K562 (cell line): ENCODE measurements around the gene SIRPA. TPM values are rescaled to one million over a fixed set of nuclear protein-coding genes. Genes with fewer than 3 reads are reported as not detected.

ENCODE experiments used
- ATAC-seq: fragments of 200-7000 bp; cut with Tn5 transposase; 3 replicates; pipeline ENCODE4 v1.9.1; 2020; ENCODE audit warnings: moderate library complexity
- BruUV-seq: library from RNA; stranded (reverse); fragments of 400-500 nt; replicated peaks from 2 replicates; lab custom pipeline; 2021; lab: Mats Ljungman, UMichigan
- CTCF ChIA-PET: fragments of 300-600 bp; formaldehyde crosslinking; extraction: SDS; loops from one replicate; lab custom pipeline; 2021; ENCODE audit warnings: low intra/inter-chr PET ratio; lab: Yijun Ruan, JAX
- POLR2A ChIA-PET: fragments of 300-600, 350-650 bp; sonication (Branson Sonifier 250); formaldehyde crosslinking; extraction: SDS; loops from one replicate; lab custom pipeline; 2021; ENCODE audit warnings: antibody characterized with exemption, inconsistent platforms; lab: Yijun Ruan, JAX
- DNase-seq, 4 experiments: peaks; one replicate each; pipeline versions ENCODE4 v3.0.0 to v3.0.0-alpha.2; 2011 to 2018; ENCODE audit warnings: low spot score in 3 of 4, mixed read lengths in 3 of 4; ENCODE audit errors: extremely low read depth in 1 of 4
- FAIRE-seq: peaks from 2 replicates; lab custom pipeline; 2011; peaks lifted over from hg19 to GRCh38; lab: Jason Lieb, UNC
- H2AFZ ChIP-seq: 2 replicates; pipeline ENCODE4 v1.6.0; 2011; ENCODE audit warnings: low read depth, low read length, control low read depth, inconsistent platforms
- H3K27ac ChIP-seq: fragments of 200-600 bp; 3 replicates; pipeline ENCODE4 v1.8.0; 2011; ENCODE audit warnings: low read depth, mild to moderate bottlenecking, control low read depth, inconsistent platforms, low read length, moderate library complexity, mixed read lengths; ENCODE audit errors: extremely low read depth
- H3K27me3 ChIP-seq, 2 experiments: fragments of 300-600 bp in 1 of 2; 2 replicates in 1 of 2; 3 replicates in 1 of 2; pipeline versions ENCODE4 v1.6.0 to v1.8.0; 2011; ENCODE audit warnings: inconsistent platforms in 2 of 2, low read length in 2 of 2, mild to moderate bottlenecking in 1 of 2, mixed read lengths in 1 of 2, moderate library complexity in 1 of 2; ENCODE audit not compliant: control insufficient read depth in 2 of 2, insufficient read depth in 2 of 2
- H3K36me3 ChIP-seq: fragments of 300-600 bp; 3 replicates; pipeline ENCODE4 v1.8.0; 2011; ENCODE audit warnings: mild to moderate bottlenecking, low read length, inconsistent platforms; ENCODE audit not compliant: control insufficient read depth, insufficient read depth
- H3K4me1 ChIP-seq, 2 experiments: fragments of 200-600 bp in 1 of 2; replicated peaks in 1 of 2; 2 replicates in 1 of 2; 3 replicates in 1 of 2; pipeline versions ENCODE4 v1.5.1 to v1.8.0; 2011; ENCODE audit warnings: inconsistent platforms in 2 of 2, low read length in 2 of 2, mild to moderate bottlenecking in 1 of 2, mixed read lengths in 1 of 2, moderate library complexity in 1 of 2; ENCODE audit not compliant: control insufficient read depth in 2 of 2, insufficient read depth in 2 of 2
- H3K4me2 ChIP-seq: 2 replicates; pipeline ENCODE4 v1.6.1; 2011; ENCODE audit warnings: low read length, control low read depth, inconsistent platforms, mixed read lengths; ENCODE audit not compliant: insufficient read depth
- H3K4me3 ChIP-seq: fragments of 200-600 bp; sonication (generic), shearing (Covaris generic); 2 replicates; pipeline ENCODE4 v1.5.1; 2016; ENCODE audit warnings: control low read depth, inconsistent platforms
- H3K79me2 ChIP-seq: fragments of 200-600 bp; 3 replicates; pipeline ENCODE4 v1.8.0; 2011; ENCODE audit warnings: low read length, inconsistent platforms; ENCODE audit not compliant: control insufficient read depth, insufficient read depth
- H3K9ac ChIP-seq, 2 experiments: 2 replicates each; pipeline versions ENCODE4 v1.6.0 to v1.6.1; 2011; ENCODE audit warnings: low read depth in 2 of 2, low read length in 2 of 2, control low read depth in 1 of 2, inconsistent platforms in 1 of 2, mild to moderate bottlenecking in 1 of 2, mixed read lengths in 1 of 2; ENCODE audit not compliant: insufficient read depth in 1 of 2
- H3K9me1 ChIP-seq: one replicate; pipeline ENCODE4 v1.6.0; 2011; ENCODE audit warnings: inconsistent platforms, mild to moderate bottlenecking, low read length, moderate library complexity; ENCODE audit not compliant: control insufficient read depth, insufficient read depth
- H3K9me3 ChIP-seq: replicated peaks from 2 replicates; pipeline ENCODE4 v1.5.1; 2011; ENCODE audit warnings: low read depth, low read length, inconsistent platforms; ENCODE audit not compliant: control insufficient read depth, insufficient read depth
- H4K20me1 ChIP-seq: replicated peaks from 2 replicates; pipeline ENCODE4 v1.6.1; 2011; ENCODE audit warnings: low read length, inconsistent platforms, mixed read lengths; ENCODE audit not compliant: control insufficient read depth, insufficient read depth
- ATF6 ChIP-seq: sonication (generic); formaldehyde crosslinking; IDR thresholded peaks from 2 replicates; pipeline ENCODE4 v1.4.0; 2020; ENCODE audit warnings: mild to moderate bottlenecking, missing genetic modification reagents
- BCLAF1 ChIP-seq, 2 experiments: fragments of 450-650 bp in 1 of 2; IDR thresholded peaks; 2 replicates each; pipeline ENCODE4 v1.6.1; 2011 to 2017; ENCODE audit warnings: low read depth in 2 of 2, antibody characterized with exemption in 1 of 2, borderline replicate concordance in 1 of 2, low read length in 1 of 2, mild to moderate bottlenecking in 1 of 2, mixed read lengths in 1 of 2; ENCODE audit not compliant: control insufficient read depth in 1 of 2
- DACH1 ChIP-seq: fragments of 450-650 bp; IDR thresholded peaks from 2 replicates; pipeline ENCODE4 v1.6.1; 2018; ENCODE audit not compliant: partially characterized antibody
- ELK3 ChIP-seq: fragments of 450-650 bp; formaldehyde crosslinking; IDR thresholded peaks from 2 replicates; pipeline ENCODE4 v1.4.0; 2020; ENCODE audit warnings: mild to moderate bottlenecking
- FIP1L1 ChIP-seq: fragments of 200-400 bp; formaldehyde crosslinking; IDR thresholded peaks from 2 replicates; pipeline ENCODE4 v1.6.1; 2018; ENCODE audit warnings: mild to moderate bottlenecking, low read depth, low read length; ENCODE audit not compliant: poor library complexity, severe bottlenecking
- GMEB1 ChIP-seq: fragments of 250-450 bp; sonication (Bioruptor Pico); IDR thresholded peaks from 2 replicates; pipeline ENCODE4 v1.4.0; 2020; ENCODE audit warnings: mild to moderate bottlenecking
- ILF3 ChIP-seq: fragments of 450-650 bp; IDR thresholded peaks from 2 replicates; pipeline ENCODE4 v1.6.1; 2018; ENCODE audit warnings: antibody characterized with exemption, mild to moderate bottlenecking, moderate library complexity, borderline replicate concordance
- KDM2B ChIP-seq: fragments of 250-450 bp; sonication (Bioruptor Pico); IDR thresholded peaks from 2 replicates; pipeline ENCODE4 v1.8.0; 2021; ENCODE audit warnings: mild to moderate bottlenecking, moderate library complexity
- MCM5 ChIP-seq: fragments of 450-650 bp; IDR thresholded peaks from 2 replicates; pipeline ENCODE4 v1.6.1; 2016; ENCODE audit warnings: low read depth
- MXI1 ChIP-seq: IDR thresholded peaks from 2 replicates; pipeline ENCODE4 v1.6.1; 2011; ENCODE audit warnings: low read depth, mild to moderate bottlenecking, improper control_type of control experiment, low read length
- RBBP5 ChIP-seq: fragments of 200-600 bp; sonication (generic); IDR thresholded peaks from 2 replicates; pipeline ENCODE4 v1.6.1; 2012; ENCODE audit warnings: borderline replicate concordance, mild to moderate bottlenecking, low read length, control low read depth, inconsistent platforms; ENCODE audit not compliant: insufficient read depth, poor library complexity, severe bottlenecking
- SIN3A ChIP-seq, 2 experiments: fragments of 150-350 bp in 1 of 2; IDR thresholded peaks; 2 replicates each; pipeline ENCODE4 v1.6.1; 2011 to 2016; ENCODE audit warnings: borderline replicate concordance in 2 of 2, low read depth in 2 of 2, low read length in 2 of 2, mild to moderate bottlenecking in 2 of 2, moderate library complexity in 2 of 2; ENCODE audit not compliant: control insufficient read depth in 1 of 2
- YBX1 ChIP-seq: fragments of 450-650 bp; IDR thresholded peaks from 2 replicates; pipeline ENCODE4 v1.7.1; 2016; ENCODE audit warnings: mild to moderate bottlenecking
- WGBS: fragments of 100-300 bp; shearing (Covaris generic); methylation state at CpG from one replicate; pipeline ENCODE4 v1.1.6; 2016; ENCODE audit warnings: low coverage, mixed read lengths; ENCODE audit not compliant: insufficient coverage; ENCODE audit errors: missing lambda C conversion rate; 5-methylcytosine and 5-hydroxymethylcytosine counted together
- in situ Hi-C: fragments of 300-500 bp; cut with MboI; formaldehyde crosslinking; loops from 4 replicates; pipeline ENCODE4 v1.15.0; 2018; ENCODE audit warnings: inconsistent platforms, mixed read lengths
- intact Hi-C: fragments of 100-400 bp; cut with micrococcal nuclease; formaldehyde crosslinking; loops from 2 replicates; pipeline ENCODE4 v1.14.2; 2022
- polyA plus RNA-seq, 8 experiments: library from polyadenylated mRNA; depleted of rRNA in 4 of 8; stranded (reverse) in 5 of 8; unstranded in 3 of 8; fragments of >200 nt; fragmentation: Nextera tagmentation in 2 of 8; fragmentation: Illumina TruSeq in 1 of 8; extraction: Ambion mirVana in 2 of 8; extraction: Trizol in 1 of 8; gene quantifications; 2 replicates each; pipeline versions ENCODE4 v1.2.1 to v1.2.3, GENCODE V29; 2011 to 2014; ENCODE audit warnings: inconsistent platforms in 1 of 8, missing spikeins in 1 of 8
- total RNA-seq, 7 experiments: library from RNA; depleted of rRNA in 6 of 7; stranded (reverse); fragments of >200 nt in 6 of 7; fragmentation: Illumina TruSeq in 2 of 7; extraction: Trizol in 2 of 7; gene quantifications; 2 replicates each; pipeline versions ENCODE4 v1.2.1 to v1.2.3, GENCODE V29; 2011 to 2021; ENCODE audit warnings: low replicate concordance in 1 of 7

The SIRPA gene
- total and polyA plus RNA-seq, 9 of the 15 experiments (the other 6 are each of a cell fraction or from before 2014, with no cell fraction given) = 0.01 to 0.40 (median 0.11) TPM; not detected in 2

GRCh38 chr20:1958426-1958825, 63.2 kb downstream of the SIRPA start:
- Histone ChIP-seq H3K9me3 (no peaks in the 10 kb centered on the region), H3K4me2 (no peak overlapping the region), H3K4me1 (no peaks in the 10 kb centered on the region), H3K79me2 (no peaks in the 10 kb centered on the region), H4K20me1 (no peaks in the 10 kb centered on the region), H2AFZ (no peak overlapping the region), H3K27ac (no peak overlapping the region), H3K4me3 (no peak overlapping the region), H3K9ac (no peak overlapping the region), H3K27me3 (no peaks in the 10 kb centered on the region), H3K36me3 (no peaks in the 10 kb centered on the region), H3K9me1 (no peaks in the 10 kb centered on the region)
- WGBS = 0% methylated on average over 1 of the region's 2 CpGs
- POLR2A ChIA-PET = no interaction called here
- no TSS peak for BruUV-seq
- in situ Hi-C loops (no loop called here), intact Hi-C loops (no loop called here)
- FAIRE-seq = no peak
- no peak for ATAC-seq
- DNase-seq = no peak
- CTCF ChIA-PET = no interaction called here
- TF ChIP-seq ILF3 (no peak), GMEB1 (CRISPR knock-in tag) (no peak), SIN3A (IDR thresholded peaks at IDR 0.05; ENCODE audit: borderline replicate concordance in 2 of 2, control insufficient read depth in 1 of 2, low read depth in 2 of 2, low read length in 2 of 2) (no peak), YBX1 (no peak), DACH1 (no peak), BCLAF1 (IDR thresholded peaks at IDR 0.05; ENCODE audit: borderline replicate concordance in 1 of 2, control insufficient read depth in 1 of 2, low read depth in 2 of 2, low read length in 1 of 2) (no peak), ELK3 (CRISPR knock-in tag) (no peak), MCM5 (no peak), FIP1L1 (no peak), MXI1 (no peak), ATF6 (no peak), RBBP5 (no peak), KDM2B (CRISPR knock-in tag) (no peak)
